GM12874 (cell line): ENCODE data around the gene MAML3.

Experiments used
- TF ChIP-seq, protein P1 (sequence below): IDR thresholded peaks from 2 replicates; pipeline ENCODE4 v1.5.1; 2011; ENCODE audit warnings: low read depth, mild to moderate bottlenecking, control low read depth, low read length, moderate library complexity; ENCODE audit not compliant: insufficient read depth

The MAML3 gene

DNA sequence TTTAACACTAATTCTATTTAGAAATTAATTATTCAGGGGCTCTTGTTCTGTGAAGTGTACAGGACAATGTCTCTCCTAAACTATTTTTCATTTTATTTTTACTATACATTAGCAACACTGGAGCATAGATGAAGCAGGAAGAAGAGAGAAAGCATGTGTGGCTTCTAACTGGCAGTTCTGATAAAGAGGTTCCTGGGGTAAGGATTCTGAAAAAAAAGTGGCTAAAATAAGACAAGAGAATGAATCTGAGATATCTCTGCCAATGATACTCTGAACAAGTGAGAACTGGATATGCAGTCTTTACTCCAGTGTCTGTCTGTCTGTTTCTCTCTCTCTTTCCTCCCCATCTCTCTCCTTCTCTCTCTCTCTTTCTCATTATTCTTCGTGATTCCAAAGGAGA lies 125.9 kb downstream of the MAML3 start:
- TF ChIP-seq, protein P1, sequence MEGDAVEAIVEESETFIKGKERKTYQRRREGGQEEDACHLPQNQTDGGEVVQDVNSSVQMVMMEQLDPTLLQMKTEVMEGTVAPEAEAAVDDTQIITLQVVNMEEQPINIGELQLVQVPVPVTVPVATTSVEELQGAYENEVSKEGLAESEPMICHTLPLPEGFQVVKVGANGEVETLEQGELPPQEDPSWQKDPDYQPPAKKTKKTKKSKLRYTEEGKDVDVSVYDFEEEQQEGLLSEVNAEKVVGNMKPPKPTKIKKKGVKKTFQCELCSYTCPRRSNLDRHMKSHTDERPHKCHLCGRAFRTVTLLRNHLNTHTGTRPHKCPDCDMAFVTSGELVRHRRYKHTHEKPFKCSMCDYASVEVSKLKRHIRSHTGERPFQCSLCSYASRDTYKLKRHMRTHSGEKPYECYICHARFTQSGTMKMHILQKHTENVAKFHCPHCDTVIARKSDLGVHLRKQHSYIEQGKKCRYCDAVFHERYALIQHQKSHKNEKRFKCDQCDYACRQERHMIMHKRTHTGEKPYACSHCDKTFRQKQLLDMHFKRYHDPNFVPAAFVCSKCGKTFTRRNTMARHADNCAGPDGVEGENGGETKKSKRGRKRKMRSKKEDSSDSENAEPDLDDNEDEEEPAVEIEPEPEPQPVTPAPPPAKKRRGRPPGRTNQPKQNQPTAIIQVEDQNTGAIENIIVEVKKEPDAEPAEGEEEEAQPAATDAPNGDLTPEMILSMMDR: no peak

DNA sequence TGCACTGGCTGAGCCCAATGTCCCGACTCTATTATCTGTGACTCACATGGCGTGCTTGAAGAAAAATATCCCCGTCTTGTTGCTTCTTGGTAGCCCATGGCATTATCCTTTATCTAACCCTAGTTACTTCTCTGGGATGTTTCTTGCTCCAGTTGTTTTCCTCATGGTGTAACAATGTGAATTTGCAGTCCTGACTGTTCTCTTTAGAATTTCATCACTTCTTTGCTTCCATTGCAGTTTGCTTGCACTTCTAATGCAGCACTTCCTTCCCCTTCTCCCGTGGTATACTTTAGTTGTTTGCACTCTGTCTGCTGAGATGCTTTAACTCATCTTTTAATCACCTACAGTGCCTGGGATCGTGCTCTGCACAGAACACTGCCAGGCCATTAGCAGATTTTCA lies 126.9 kb downstream of the MAML3 start:
- TF ChIP-seq, protein P1: no peak

DNA sequence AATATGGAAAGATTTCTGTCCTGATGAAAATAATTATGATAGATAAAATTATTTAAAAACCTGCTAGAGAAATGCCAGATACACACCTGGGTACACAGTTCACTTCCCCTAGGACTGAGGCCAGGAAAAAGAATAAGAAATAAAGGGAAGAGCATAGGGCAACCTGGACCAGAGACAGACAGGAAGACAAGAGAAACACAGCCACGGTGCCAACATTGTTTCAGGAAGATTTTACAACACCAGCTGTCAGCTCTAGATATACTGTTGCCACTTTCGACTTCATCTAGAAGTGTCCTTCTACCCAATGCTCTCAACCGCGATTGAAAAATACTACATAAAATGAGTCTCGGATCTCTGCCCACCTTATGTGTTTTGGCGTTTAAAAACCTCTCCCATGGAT lies 128.5 kb downstream of the MAML3 start:
- TF ChIP-seq, protein P1: no peak

DNA sequence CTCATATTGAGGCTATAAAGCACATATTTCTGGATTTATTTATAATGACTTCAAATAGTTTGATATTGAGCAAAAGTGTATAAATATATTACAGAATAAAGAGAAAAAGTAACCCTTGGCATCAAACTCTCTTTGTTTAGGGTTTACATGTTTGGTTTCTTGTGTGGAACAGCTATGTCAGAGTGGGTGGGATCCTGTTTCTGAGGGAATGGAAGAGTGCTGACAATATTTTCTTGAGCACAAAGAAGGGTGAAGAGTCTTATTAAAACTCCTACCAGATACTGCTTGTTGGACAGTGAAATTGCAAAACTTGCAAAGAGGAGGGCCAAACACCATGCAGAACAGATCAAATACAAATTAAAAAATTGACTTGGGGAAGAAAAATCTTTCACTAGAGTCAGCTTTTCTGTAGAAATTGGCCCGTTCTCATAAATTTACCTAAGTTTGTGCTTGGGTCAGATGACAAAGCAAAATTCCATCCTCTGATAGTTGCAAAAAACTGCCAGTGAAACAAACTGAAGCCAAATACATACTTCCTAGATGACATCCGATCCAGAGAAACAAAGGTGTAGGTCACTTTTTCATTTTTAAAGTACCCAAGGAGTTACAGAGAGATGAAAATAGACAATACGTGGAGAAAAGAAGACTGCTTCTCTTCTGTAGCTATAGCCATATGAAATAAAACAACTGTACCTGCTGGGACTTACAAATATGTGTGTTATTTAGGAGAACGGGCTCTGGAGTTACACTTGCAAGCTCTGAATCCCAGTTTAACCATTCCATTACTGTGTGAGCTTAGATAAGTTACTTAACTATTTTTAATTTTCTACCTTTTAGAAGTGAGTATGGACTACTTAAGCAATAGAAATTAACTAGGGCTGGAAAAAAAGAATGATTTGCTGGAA lies 133.3 kb downstream of the MAML3 start:
- TF ChIP-seq, protein P1: no peak

DNA sequence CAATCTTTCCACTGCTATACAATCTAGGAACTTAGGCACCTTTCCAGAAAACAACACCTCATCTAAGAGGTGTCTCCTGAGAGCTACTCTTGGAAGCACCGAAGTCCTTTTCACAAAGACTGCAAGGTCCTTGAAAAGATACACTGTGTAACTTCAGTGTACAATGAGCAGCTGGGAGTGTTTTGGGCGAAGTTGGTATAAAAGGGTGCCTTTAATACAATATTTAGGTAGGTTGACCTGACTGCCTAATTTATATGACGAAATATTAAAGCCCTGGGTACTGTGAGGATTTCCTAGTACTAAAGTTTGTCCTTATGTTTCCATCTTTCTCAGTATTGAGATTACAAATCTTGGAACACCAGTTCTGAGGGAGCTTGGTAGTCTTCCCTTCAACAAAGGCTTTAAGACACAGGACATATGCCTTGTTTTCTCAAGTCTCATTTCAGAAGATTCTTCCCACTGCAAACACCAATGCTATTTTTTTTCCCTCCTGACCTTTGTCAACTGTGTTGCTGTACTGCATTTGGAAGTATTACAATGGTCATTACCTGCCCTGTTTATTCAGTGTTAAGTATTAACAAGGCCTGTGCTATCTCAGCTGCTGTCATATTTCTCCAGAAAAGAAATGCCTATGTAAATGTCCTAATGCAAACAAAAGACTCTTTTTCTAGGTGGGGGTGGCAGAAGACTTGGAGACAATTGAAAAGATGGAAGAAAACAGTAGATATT lies 134.2 kb downstream of the MAML3 start:
- TF ChIP-seq, protein P1: no peak

DNA sequence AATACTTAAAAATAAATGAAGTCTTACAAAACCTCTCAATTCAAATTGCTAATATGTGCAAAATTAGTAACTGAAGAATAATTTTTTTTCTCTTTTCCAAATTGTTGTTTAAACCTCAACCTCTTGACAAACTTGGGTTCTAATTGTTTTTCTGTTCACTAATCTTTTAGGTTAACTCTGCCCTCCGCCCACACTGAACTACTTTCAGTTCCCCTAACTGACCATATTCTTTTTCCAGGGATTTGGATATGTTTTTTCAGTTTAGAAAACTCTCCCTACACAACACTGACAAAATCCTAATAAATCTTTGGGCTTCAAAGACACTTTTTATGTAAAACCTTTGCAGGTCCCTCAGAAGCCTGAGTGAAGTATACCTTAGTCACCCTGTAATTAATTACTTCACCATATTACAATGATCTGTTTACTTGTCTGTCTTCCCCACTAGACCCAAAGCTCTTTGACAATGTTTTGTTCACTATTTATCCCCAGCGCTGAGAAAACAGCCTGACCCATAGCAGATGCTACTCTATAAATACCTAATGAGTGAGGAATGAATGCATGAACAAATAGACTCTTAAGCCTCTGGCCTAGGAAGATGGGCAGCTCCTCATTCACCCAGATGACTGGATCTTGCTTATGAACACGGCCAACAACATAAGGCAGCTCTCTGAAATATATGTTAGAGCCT lies 134.9 kb downstream of the MAML3 start:
- TF ChIP-seq, protein P1: no peak

DNA sequence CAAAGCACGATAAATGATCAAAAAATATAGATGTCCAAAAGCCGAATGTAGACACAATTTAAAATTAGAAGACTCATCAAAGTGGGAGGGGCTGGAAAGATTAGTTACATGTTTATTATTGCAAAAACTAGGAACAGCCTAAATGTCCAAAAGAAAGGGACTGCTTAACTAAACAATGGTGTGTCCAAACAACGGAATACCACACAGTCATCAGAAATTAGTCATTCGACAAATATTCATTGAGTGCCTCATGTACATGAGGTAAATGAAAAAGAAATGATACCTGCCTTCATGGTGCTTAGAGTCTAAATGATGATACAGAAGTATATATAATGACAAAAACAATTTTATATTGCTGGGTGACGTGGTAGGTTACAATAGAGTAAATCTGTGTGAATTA lies 139.7 kb downstream of the MAML3 start:
- TF ChIP-seq, protein P1: no peak
